Posterior cingulate gyrus (tissue), 11 donors: ENCODE data around the gene EMC9.
A peak's percentile ranks its signal among the peaks of the same experiment; 100 is the strongest.

Experiments used
- DNase-seq, 10 donors: peaks; one replicate each; pipeline versions ENCODE4 v3.0.0 to v3.0.0-alpha.2; 2020 to 2021; ENCODE audit warnings: mixed read lengths in 3 of 10
- intact Hi-C: fragments of 100-400 bp; cut with DNase I; formaldehyde crosslinking; loops from one replicate; pipeline ENCODE4 v1.15.1; 2023

EMC9 gene

GRCh38 chr14:24178399-24179178 is 37.2 kb upstream of the EMC9 start:
- DNase-seq: peak in 1 of 10 donors; percentile 19
- intact Hi-C loops: no loop called here

- peak in 1 of 10 donors; percentile 46 for DNase-seq
- intact Hi-C loops: no loop called here
Measured at GRCh38 chr14:24177891-24178290, 36.5 kb upstream of the EMC9 start.

GRCh38 chr14:24177041-24177825 is 35.8 kb upstream of the EMC9 start:
- intact Hi-C loops: no loop called here
- DNase-seq: peak in 1 of 10 donors; percentile 39

- intact Hi-C loops: no loop called here
- DNase-seq: peak in 1 of 10 donors; percentile 5
Measured at GRCh38 chr14:24176599-24176998, 35.2 kb upstream of the EMC9 start.

GRCh38 chr14:24172871-24173281 is 31.5 kb upstream of the EMC9 start:
- intact Hi-C loops: no loop called here

GRCh38 chr14:24172261-24172860 is 31.0 kb upstream of the EMC9 start:
- peak in 5 of 10 donors; percentile 18 to 86 (median 76) for DNase-seq
- intact Hi-C loops: no loop called here

More at GRCh38 chr14:24172871-24173281, 31.5 kb upstream of the EMC9 start:
- DNase-seq: peak in 7 of 10 donors; percentile 19 to 90 (median 55)

GRCh38 chr14:24171422-24172260 is 30.2 kb upstream of the EMC9 start, which contains the start of gene REC8:
Gene REC8 (plus strand): TSS chr14:24172080. CDS start chr14:24172553, 473 bp downstream.
- intact Hi-C loops: no loop called here
- DNase-seq: peak; percentile 80 to 99 (median 94)

GRCh38 chr14:24167469-24168114 is 26.2 kb upstream of the EMC9 start:
- peak in 1 of 10 donors; percentile 12 for DNase-seq
- intact Hi-C loops: no loop called here

GRCh38 chr14:24165785-24166184 is 24.4 kb upstream of the EMC9 start:
- DNase-seq: peak in 2 of 10 donors; percentile 15 to 16
- intact Hi-C loops: no loop called here

GRCh38 chr14:24164518-24164991 is 23.2 kb upstream of the EMC9 start:
- peak in 3 of 10 donors; percentile 57 to 78 (median 68) for DNase-seq
- intact Hi-C loops: no loop called here

- DNase-seq: peak in 5 of 10 donors; percentile 17 to 70 (median 31)
- intact Hi-C loops: no loop called here
Measured at GRCh38 chr14:24162093-24162492, 20.7 kb upstream of the EMC9 start.

- peak; percentile 92 to 99 (median 97) for DNase-seq
- intact Hi-C loops: loop anchor here (1.0 to 2.0 kb wide), 3 partner anchors 14 to 47 kb away; partner anchors contain the start of genes DCAF11, IPO4, NRL and PSME2
Measured at GRCh38 chr14:24160850-24161804, 19.7 kb upstream of the EMC9 start, which contains the start of gene IRF9. Gene IRF9 (plus strand): TSS chr14:24161265. CDS start chr14:24162145, 880 bp downstream.

GRCh38 chr14:24160499-24160849 is 19.1 kb upstream of the EMC9 start:
- peak in 3 of 10 donors; percentile 43 to 62 (median 61) for DNase-seq
- intact Hi-C loops: loop anchor here (2.0 kb wide), 2 partner anchors 14 to 28 kb away; partner anchors contain the start of genes IPO4, PSME2 and RNF31

- DNase-seq: peak in 3 of 10 donors; percentile 25 to 63 (median 49)
- intact Hi-C loops: loop anchor here (2.0 kb wide), 2 partner anchors 13 to 29 kb away; partner anchors contain the start of genes IPO4, PSME2 and RNF31
Measured at GRCh38 chr14:24159777-24160498, 18.5 kb upstream of the EMC9 start.

- peak in 3 of 10 donors; percentile 52 to 53 (median 53) for DNase-seq
- intact Hi-C loops: no loop called here
Measured at GRCh38 chr14:24157331-24157730, 15.9 kb upstream of the EMC9 start.

- DNase-seq: no peak
- intact Hi-C loops: no loop called here
Measured at GRCh38 chr14:24156840-24157239, 15.4 kb upstream of the EMC9 start.

GRCh38 chr14:24155100-24155499 is 13.7 kb upstream of the EMC9 start:
- peak in 2 of 10 donors; percentile 15 to 65 for DNase-seq
- intact Hi-C loops: no loop called here
